Left kidney (tissue), 2 donors: ENCODE measurements around the gene MBOAT2. TPM values are rescaled to one million over a fixed set of nuclear protein-coding genes. Genes with fewer than 3 reads are reported as not detected.

Source experiments
- DNase-seq: peaks from one replicate; pipeline ENCODE4 v3.0.0-alpha.2; 2013
- polyA plus RNA-seq: library from polyadenylated mRNA; unstranded; fragments of 120-200 nt; gene quantifications from one replicate; pipeline ENCODE4 v1.2.1, GENCODE V29; 2013; ENCODE audit not compliant: insufficient read length

MBOAT2 gene
- polyA plus RNA-seq, 1 donor, result 90.8 TPM

GRCh38 chr2:8858910-8859309 lies 144.6 kb downstream of the MBOAT2 start:
- no peak for DNase-seq

- no peak for DNase-seq
These were observed 145.2 kb downstream of the MBOAT2 start for GRCh38 chr2:8858264-8858663.

- DNase-seq, result peak; percentile 37
These were observed 145.8 kb downstream of the MBOAT2 start for GRCh38 chr2:8857709-8858108.

GRCh38 chr2:8856176-8856575 lies 147.3 kb downstream of the MBOAT2 start:
- no peak for DNase-seq

GRCh38 chr2:8855010-8855409 lies 148.5 kb downstream of the MBOAT2 start:
- no peak for DNase-seq

- no peak for DNase-seq
These were observed 150.1 kb downstream of the MBOAT2 start for GRCh38 chr2:8853426-8853825.

- no peak for DNase-seq
These were observed 151.5 kb downstream of the MBOAT2 start for GRCh38 chr2:8851811-8852560.

- DNase-seq, result no peak
These were observed 152.5 kb downstream of the MBOAT2 start for GRCh38 chr2:8850845-8851487.

GRCh38 chr2:8849327-8849726 lies 154.2 kb downstream of the MBOAT2 start:
- DNase-seq, result no peak

- DNase-seq, result peak; percentile 29
These were observed 155.0 kb downstream of the MBOAT2 start for GRCh38 chr2:8848328-8849100.

- no peak for DNase-seq
These were observed 156.1 kb downstream of the MBOAT2 start for GRCh38 chr2:8847400-8847799.

GRCh38 chr2:8841932-8842331 lies 161.6 kb downstream of the MBOAT2 start:
- DNase-seq, result no peak

- no peak for DNase-seq
These were observed 162.9 kb downstream of the MBOAT2 start for GRCh38 chr2:8840475-8841091.

- no peak for DNase-seq
These were observed 164.1 kb downstream of the MBOAT2 start for GRCh38 chr2:8839189-8839965.

- DNase-seq, result no peak
These were observed 165.7 kb downstream of the MBOAT2 start for GRCh38 chr2:8837795-8838140.

- peak; percentile 85 for DNase-seq
These were observed 166.3 kb downstream of the MBOAT2 start, which contains the start of gene KIDINS220 for GRCh38 chr2:8836971-8837794. TSS of gene KIDINS220 (minus strand) at chr2:8837613. CDS start at chr2:8827093, 10,520 bp downstream.

- no peak for DNase-seq
These were observed 168.2 kb downstream of the MBOAT2 start for GRCh38 chr2:8835279-8835678.

- DNase-seq, result no peak
These were observed 169.6 kb downstream of the MBOAT2 start for GRCh38 chr2:8833853-8834252.

- no peak for DNase-seq
These were observed 172.0 kb downstream of the MBOAT2 start for GRCh38 chr2:8831516-8831915.

- no peak for DNase-seq
These were observed 175.8 kb downstream of the MBOAT2 start for GRCh38 chr2:8827729-8828128.

GRCh38 chr2:8822218-8822617 lies 181.3 kb downstream of the MBOAT2 start:
- no peak for DNase-seq
